Cardiac fibroblast (primary cell): ENCODE measurements around the gene COL20A1.
"Not testable (repeated sequence)": the region's sequence is repeated elsewhere in the genome, so short reads cannot be mapped to it uniquely, and the experiment has no call there.

Experiments
- DNase-seq, 2 donors: peaks; one replicate each; pipeline versions ENCODE4 v3.0.0 to v3.0.0-alpha.2; 2010; ENCODE audit warnings: low read depth in 2 of 2
- H3K4me3 ChIP-seq, 2 donors: replicated peaks in 1 of 2; 1 replicate in 1 of 2; 2 replicates in 1 of 2; pipeline ENCODE4 v1.5.1; 2011; ENCODE audit warnings: low read depth in 2 of 2, low read length in 2 of 2, mild to moderate bottlenecking in 2 of 2, moderate library complexity in 1 of 2
- TF ChIP-seq, protein P1 (sequence below): IDR thresholded peaks from one replicate; pipeline ENCODE4 v1.5.1; 2011; ENCODE audit warnings: low read depth, mild to moderate bottlenecking, low read length, inconsistent platforms

COL20A1 gene

DNA sequence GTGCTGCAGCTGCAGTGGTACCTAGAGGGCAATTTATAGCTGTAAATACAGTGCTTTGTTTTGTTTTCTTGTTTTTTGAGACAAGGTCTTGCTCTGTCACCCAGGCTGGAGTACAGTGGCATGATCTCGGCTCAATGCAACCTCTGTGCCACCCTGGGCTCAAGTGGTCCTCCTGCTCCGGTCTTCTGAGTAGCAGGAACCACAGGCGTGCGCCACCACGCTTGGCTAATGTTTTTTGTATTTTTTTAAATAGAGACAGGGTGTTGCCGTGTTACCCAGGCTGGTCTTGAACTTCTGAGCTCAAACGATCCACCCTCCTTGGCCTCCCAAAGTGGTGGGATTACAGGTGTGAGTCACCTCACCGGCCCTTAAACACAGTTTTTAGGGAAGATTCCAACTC, 41.4 kb downstream of the COL20A1 start:
- H3K4me3 ChIP-seq = no peak overlapping the region
- DNase-seq = no peak
- TF ChIP-seq, protein P1, sequence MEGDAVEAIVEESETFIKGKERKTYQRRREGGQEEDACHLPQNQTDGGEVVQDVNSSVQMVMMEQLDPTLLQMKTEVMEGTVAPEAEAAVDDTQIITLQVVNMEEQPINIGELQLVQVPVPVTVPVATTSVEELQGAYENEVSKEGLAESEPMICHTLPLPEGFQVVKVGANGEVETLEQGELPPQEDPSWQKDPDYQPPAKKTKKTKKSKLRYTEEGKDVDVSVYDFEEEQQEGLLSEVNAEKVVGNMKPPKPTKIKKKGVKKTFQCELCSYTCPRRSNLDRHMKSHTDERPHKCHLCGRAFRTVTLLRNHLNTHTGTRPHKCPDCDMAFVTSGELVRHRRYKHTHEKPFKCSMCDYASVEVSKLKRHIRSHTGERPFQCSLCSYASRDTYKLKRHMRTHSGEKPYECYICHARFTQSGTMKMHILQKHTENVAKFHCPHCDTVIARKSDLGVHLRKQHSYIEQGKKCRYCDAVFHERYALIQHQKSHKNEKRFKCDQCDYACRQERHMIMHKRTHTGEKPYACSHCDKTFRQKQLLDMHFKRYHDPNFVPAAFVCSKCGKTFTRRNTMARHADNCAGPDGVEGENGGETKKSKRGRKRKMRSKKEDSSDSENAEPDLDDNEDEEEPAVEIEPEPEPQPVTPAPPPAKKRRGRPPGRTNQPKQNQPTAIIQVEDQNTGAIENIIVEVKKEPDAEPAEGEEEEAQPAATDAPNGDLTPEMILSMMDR = no peak

DNA sequence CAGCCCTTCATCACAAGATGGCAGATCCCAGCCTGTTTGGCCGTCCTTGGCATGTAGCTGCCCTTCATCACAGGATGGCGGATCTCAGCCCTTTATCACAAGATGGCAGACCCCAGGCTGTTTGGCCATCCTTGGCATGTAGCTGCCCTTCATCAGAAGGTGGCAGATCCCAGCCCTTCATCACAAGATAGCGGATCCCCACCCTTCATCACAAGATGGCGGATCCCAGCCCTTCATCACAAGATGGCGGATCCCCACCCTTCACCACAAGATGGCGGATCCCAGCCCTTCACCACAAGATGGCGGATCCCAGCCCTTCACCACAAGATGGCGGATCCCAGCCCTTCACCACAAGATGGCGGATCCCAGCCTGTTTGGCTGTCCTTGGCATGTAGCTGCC, 42.1 kb downstream of the COL20A1 start:
- not testable (repeated sequence) for DNase-seq, H3K4me3 ChIP-seq

DNA sequence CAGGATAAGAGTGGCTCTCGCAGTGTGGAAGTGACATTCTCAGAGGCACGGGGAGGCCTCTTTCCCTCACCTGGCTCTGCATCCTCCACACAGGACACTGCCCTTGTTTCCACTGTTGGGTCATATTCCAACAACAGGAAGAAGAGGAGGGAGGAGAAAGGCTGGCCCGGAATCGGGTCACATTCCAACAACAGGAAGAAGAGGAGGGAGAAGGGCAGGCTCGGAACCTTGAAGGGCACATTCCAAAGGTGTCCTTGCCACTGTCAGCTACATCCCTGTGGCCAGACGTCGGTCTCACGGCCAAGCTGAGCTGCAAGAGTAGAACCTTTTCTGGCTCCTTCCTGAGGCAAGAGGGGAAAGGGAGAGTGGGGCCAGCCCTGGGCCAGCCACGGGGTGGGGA, 42.7 kb downstream of the COL20A1 start:
- TF ChIP-seq, protein P1 = no peak
- DNase-seq = no peak

DNA sequence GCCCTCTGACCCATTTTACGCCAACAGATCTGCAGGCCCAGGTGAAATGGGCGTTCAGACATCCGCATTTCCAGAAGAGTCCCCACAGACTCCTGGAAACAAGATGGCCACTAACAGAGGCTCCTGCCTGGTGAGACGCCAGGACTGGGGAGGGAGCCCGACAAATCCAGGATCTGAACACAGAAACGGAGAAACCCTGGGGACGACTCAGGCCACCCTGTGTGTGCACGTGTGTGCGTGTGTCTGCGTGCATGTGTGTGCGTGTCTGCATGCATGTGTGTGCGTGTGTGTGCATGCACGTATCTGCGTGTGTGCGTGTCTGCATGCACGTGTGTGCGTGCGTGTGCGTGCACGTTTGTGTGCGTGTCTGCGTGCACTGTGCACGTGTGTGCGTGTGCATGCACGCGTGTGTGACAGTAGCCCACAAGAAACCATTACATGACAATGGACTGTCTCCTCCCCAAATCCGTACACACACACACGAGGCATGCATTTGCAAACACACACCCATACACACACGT, 43.3 kb downstream of the COL20A1 start:
- DNase-seq = no peak
- no peak overlapping the region for H3K4me3 ChIP-seq
- TF ChIP-seq, protein P1 = no peak

More for the DNA sequence above, 42.7 kb downstream of the COL20A1 start:
- H3K4me3 ChIP-seq = no peak overlapping the region

DNA sequence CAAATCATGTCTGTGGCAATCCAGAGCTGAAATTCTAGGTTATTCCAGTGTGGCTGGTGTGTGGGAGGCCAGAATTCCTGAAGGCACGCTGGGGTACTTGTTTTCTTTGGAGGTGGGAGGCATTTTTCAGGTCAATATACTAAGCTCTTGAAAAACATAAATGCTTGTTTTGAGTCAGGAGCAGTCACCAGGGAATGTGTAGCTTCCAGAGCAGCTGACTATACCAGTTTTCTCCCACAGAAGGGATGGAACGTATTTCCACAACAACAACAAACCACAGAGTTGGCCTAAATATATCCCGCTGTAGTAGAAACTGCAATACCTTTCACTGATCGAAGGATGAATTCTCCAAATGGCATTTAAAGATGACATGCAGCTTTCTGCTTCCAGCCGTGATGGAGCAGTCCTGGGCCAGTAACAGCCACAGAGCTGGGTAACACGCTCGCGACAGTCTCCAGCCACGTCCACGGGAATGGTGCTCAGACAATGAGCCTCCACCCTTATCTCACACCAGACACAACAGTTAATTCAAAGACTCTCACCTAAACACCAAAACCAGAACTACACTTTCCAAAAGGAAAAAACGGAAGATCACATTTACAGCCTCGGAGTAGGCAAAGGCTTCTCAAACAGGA, 44.9 kb downstream of the COL20A1 start:
- DNase-seq = peak; percentile 4 to 66
- TF ChIP-seq, protein P1 = no peak
- no peak overlapping the region for H3K4me3 ChIP-seq

DNA sequence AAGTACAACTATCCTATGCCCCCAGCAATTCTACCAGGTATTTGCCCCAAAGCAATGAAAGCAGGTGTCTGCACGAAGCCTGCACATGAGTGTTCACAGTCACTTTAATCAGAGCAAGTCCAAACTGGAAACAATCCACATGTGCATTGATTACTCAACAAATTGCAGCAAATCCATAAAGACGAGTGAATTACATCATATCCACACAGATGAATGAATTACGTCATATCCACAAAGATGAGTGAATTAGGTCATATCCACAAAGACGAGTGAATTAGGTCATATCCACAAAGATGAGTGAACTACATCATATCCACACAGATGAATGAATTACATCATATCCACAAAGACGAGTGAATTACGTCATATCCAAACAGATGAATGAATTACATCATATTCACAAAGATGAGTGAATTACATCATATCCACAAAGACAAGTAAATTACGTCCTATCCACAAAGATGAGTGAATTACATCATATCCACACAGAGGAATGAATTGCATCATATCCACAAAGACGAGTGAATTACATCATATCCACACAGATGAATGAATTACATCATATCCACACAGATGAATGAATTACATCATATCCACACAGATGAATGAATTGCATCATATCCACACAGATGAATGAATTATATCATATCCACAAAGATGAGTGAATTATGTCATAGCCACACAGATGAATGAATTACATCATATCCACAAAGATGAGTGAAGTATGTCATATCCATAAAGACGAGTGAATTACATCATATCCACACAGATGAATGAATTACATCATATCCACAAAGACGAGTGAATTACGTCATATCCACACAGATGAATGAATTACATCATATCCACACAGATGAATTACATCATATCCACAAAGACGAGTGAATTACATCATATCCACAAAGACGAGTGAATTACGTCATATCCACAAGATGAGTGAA, 46.4 kb downstream of the COL20A1 start:
- not testable (repeated sequence) for H3K4me3 ChIP-seq
- peak in 1 of 2 donors; percentile 14 for DNase-seq

DNA sequence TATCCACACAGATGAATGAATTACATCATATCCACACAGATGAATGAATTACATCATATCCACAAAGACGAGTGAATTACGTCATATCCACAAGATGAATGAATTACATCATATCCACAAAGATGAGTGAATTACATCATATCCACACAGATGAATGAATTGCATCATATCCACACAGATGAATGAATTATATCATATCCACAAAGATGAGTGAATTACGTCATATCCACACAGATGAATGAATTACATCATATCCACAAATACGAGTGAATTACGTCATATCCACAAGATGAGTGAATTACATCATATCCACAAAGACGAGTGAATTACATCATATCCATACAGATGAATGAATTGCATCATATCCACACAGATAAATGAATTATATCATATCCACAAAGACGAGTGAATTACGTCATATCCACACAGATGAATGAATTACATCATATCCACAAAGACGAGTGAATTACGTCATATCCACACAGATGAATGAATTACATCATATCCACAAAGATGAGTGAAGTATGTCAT, 47.2 kb downstream of the COL20A1 start:
- H3K4me3 ChIP-seq, DNase-seq: not testable (repeated sequence)
